Mesendoderm (in vitro differentiated cells): ENCODE measurements around the gene ASS1.

Experiments
- DNase-seq: peaks from one replicate; pipeline ENCODE4 v3.0.0; 2013
- H2AK5ac ChIP-seq: 2 replicates; pipeline ENCODE4 v1.6.1; 2013; ENCODE audit warnings: low read length, inconsistent platforms
- H2BK120ac ChIP-seq: 2 replicates; pipeline ENCODE4 v1.6.1; 2013; ENCODE audit warnings: low read depth, mild to moderate bottlenecking, low read length, moderate library complexity, mixed read lengths
- H2BK15ac ChIP-seq: replicated peaks from 2 replicates; pipeline ENCODE4 v1.6.1; 2013; ENCODE audit warnings: low read depth, mild to moderate bottlenecking, moderate library complexity
- H2BK5ac ChIP-seq: 2 replicates; pipeline ENCODE4 v1.6.1; 2013; ENCODE audit warnings: low read length, inconsistent platforms
- H3K18ac ChIP-seq: 2 replicates; pipeline ENCODE4 v1.6.1; 2013; ENCODE audit warnings: mild to moderate bottlenecking, low read length, mixed read lengths
- H3K23ac ChIP-seq: one replicate; pipeline ENCODE4 v1.6.1; 2013; ENCODE audit warnings: low read length
- H3K27ac ChIP-seq: 2 replicates; pipeline ENCODE4 v1.5.1; 2013; ENCODE audit warnings: low read depth, mild to moderate bottlenecking, inconsistent platforms, low read length, moderate library complexity
- H3K27me3 ChIP-seq: 2 replicates; pipeline ENCODE4 v1.6.1; 2013; ENCODE audit warnings: low read length, control low read depth, mild to moderate bottlenecking, inconsistent platforms; ENCODE audit not compliant: insufficient read depth, poor library complexity
- H3K36me3 ChIP-seq: 2 replicates; pipeline ENCODE4 v1.6.1; 2013; ENCODE audit warnings: low read length, inconsistent platforms; ENCODE audit not compliant: control insufficient read depth, insufficient read depth
- H3K4ac ChIP-seq: one replicate; pipeline ENCODE4 v1.6.1; 2013; ENCODE audit warnings: low read depth, mild to moderate bottlenecking, low read length, moderate library complexity
- H3K4me1 ChIP-seq: 2 replicates; pipeline ENCODE4 v1.6.1; 2013; ENCODE audit warnings: low read depth, low read length, inconsistent platforms; ENCODE audit not compliant: control insufficient read depth
- H3K4me2 ChIP-seq: 2 replicates; pipeline ENCODE4 v1.6.1; 2013; ENCODE audit warnings: low read length
- H3K4me3 ChIP-seq: 2 replicates; pipeline ENCODE4 v1.5.1; 2013; ENCODE audit warnings: mild to moderate bottlenecking, low read length
- H3K56ac ChIP-seq: one replicate; pipeline ENCODE4 v1.6.1; 2013; ENCODE audit warnings: low read length
- H3K79me1 ChIP-seq: 2 replicates; pipeline ENCODE4 v1.6.1; 2013; ENCODE audit warnings: low read length, inconsistent platforms
- H3K79me2 ChIP-seq: 2 replicates; pipeline ENCODE4 v1.6.1; 2013; ENCODE audit warnings: mild to moderate bottlenecking, low read length; ENCODE audit not compliant: control insufficient read depth, insufficient read depth
- H3K9ac ChIP-seq: 2 replicates; pipeline ENCODE4 v1.6.1; 2013; ENCODE audit warnings: low read length, inconsistent platforms
- H4K5ac ChIP-seq: one replicate; pipeline ENCODE4 v1.6.1; 2013; ENCODE audit warnings: low read length
- H4K8ac ChIP-seq: one replicate; pipeline ENCODE4 v1.6.1; 2013; ENCODE audit warnings: low read depth, mild to moderate bottlenecking, control low read depth, low read length, moderate library complexity
- WGBS: extraction: QIAGEN DNeasy Blood & Tissue Kit; methylation state at CpG from one replicate; pipeline ENCODE4 v1.1.7; 2013; ENCODE audit warnings: low lambda C conversion rate, missing lambda C conversion rate; ENCODE audit not compliant: insufficient coverage; ENCODE audit errors: extremely low coverage; 5-methylcytosine and 5-hydroxymethylcytosine counted together

Gene ASS1

GRCh38 chr9:130465383-130466096, 20.8 kb downstream of the ASS1 start:
- no peaks in the 10 kb centered on the region for H3K27me3 ChIP-seq
- H3K36me3 ChIP-seq: no peaks in the 10 kb centered on the region

DNA sequence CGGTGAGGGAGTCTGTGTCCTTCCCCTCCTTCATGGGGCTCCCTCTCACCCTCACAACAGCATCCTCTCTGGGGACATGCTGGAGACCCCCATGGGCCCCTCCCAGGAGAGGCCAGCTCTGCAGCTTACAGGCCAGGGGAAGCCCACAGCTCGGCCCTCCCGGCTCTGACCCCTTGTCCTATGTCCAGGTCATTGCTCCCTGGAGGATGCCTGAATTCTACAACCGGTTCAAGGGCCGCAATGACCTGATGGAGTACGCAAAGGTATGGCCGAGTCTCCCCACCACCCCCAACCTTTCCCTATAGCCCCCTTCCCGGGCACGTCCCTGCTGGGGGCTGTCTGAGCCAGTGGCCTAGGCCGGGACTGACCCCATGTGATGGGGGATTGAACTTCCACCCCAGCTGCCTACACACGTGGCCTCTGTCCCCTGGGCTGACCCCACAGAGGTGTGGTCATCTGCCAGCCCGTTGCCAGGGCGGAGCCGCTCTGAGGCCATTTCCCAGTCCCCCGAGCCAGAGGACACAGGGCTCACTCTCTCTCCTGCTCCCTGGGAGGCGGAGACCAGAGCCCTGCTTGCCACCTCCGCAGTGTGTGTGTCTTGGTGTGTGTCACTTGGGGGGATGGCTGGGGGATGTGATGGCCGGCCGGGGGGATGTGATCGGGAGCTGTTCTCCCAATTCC, 21.9 kb downstream of the ASS1 start:
- Histone ChIP-seq H3K27ac (no peak overlapping the region), H3K56ac (no peak overlapping the region), H2AK5ac (no peak overlapping the region), H3K4me2 (no peak overlapping the region), H3K4ac (no peak overlapping the region), H3K79me2 (no peaks in the 10 kb centered on the region), H3K27me3 (no peaks in the 10 kb centered on the region), H4K8ac (no peak overlapping the region), H4K5ac (no peak overlapping the region), H3K4me1 (no peaks in the 10 kb centered on the region), H3K79me1 (no peaks in the 10 kb centered on the region), H3K23ac (no peak overlapping the region), H3K9ac (no peak overlapping the region), H2BK5ac (no peak overlapping the region), H3K18ac (no peak overlapping the region), H3K4me3 (no peak overlapping the region), H2BK120ac (no peak overlapping the region), H2BK15ac (no peak overlapping the region), H3K36me3 (no peaks in the 10 kb centered on the region)
- no CpG with 5 or more reads among the region's 20 CpGs for WGBS
- DNase-seq: no peak

More at GRCh38 chr9:130465383-130466096, 20.8 kb downstream of the ASS1 start:
- Histone ChIP-seq H4K8ac (no peak overlapping the region), H3K4me2 (no peak overlapping the region), H3K56ac (no peak overlapping the region), H4K5ac (no peak overlapping the region), H3K79me2 (no peaks in the 10 kb centered on the region), H2AK5ac (no peak overlapping the region), H3K4me1 (no peaks in the 10 kb centered on the region), H3K4me3 (no peak overlapping the region), H3K9ac (no peak overlapping the region), H2BK120ac (no peak overlapping the region), H3K23ac (no peak overlapping the region), H3K27ac (no peak overlapping the region), H2BK5ac (no peak overlapping the region), H2BK15ac (no peak overlapping the region), H3K4ac (no peak overlapping the region), H3K79me1 (no peaks in the 10 kb centered on the region), H3K18ac (no peak overlapping the region)
- no peak for DNase-seq
- 97% methylated on average over 2 of the region's 16 CpGs for WGBS

- no CpG with 5 or more reads among the region's 13 CpGs for WGBS
- Histone ChIP-seq H3K4ac (no peak overlapping the region), H2AK5ac (no peak overlapping the region), H3K56ac (no peak overlapping the region), H4K8ac (no peak overlapping the region), H3K23ac (no peak overlapping the region), H3K79me2 (no peaks in the 10 kb centered on the region), H3K18ac (no peak overlapping the region), H4K5ac (no peak overlapping the region), H3K27me3 (no peaks in the 10 kb centered on the region), H3K27ac (no peak overlapping the region), H2BK5ac (no peak overlapping the region), H3K4me3 (no peak overlapping the region), H3K4me1 (no peaks in the 10 kb centered on the region), H2BK15ac (no peak overlapping the region), H3K36me3 (no peaks in the 10 kb centered on the region), H3K79me1 (no peaks in the 10 kb centered on the region), H3K4me2 (no peak overlapping the region), H3K9ac (no peak overlapping the region), H2BK120ac (no peak overlapping the region)
- no peak for DNase-seq
Measured at GRCh38 chr9:130467316-130467715, 22.6 kb downstream of the ASS1 start.

DNA sequence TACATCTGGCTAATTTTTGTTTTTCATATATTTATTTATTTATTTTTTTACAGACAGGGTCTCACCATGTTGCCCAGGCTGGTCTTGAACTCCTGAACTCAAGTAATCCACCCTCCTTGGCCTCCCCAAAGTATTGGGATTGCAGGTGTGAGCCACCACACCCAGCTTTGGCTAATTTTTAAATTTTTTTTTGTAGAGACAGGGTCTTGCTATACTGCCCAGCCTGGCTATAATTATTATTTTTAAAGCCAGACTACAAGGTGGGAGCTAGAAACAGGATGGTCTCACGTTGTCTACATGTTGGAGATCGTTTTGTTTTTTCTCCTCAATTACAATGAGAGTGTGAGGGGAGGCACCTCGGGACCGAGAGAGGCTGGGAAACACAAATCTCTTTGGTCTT, 23.8 kb downstream of the ASS1 start:
- peaks cover 2% of the 10 kb centered on the region for H3K4me1 ChIP-seq
- H3K56ac ChIP-seq: no peak overlapping the region
- H2BK15ac ChIP-seq: no peak overlapping the region
- H4K5ac ChIP-seq: no peak overlapping the region
- H3K27ac ChIP-seq: no peak overlapping the region
- H3K79me2 ChIP-seq: no peaks in the 10 kb centered on the region
- DNase-seq: no peak
- H3K18ac ChIP-seq: no peak overlapping the region
- no peak overlapping the region for H2BK5ac ChIP-seq
- no peak overlapping the region for H3K4ac ChIP-seq
- WGBS: no CpG with 5 or more reads among the region's 4 CpGs
- no peaks in the 10 kb centered on the region for H3K27me3 ChIP-seq
- no peak overlapping the region for H2BK120ac ChIP-seq
- H2AK5ac ChIP-seq: no peak overlapping the region
- no peak overlapping the region for H3K4me2 ChIP-seq
- no peaks in the 10 kb centered on the region for H3K79me1 ChIP-seq
- H3K36me3 ChIP-seq: no peaks in the 10 kb centered on the region
- no peak overlapping the region for H3K23ac ChIP-seq
- no peak overlapping the region for H3K4me3 ChIP-seq
- no peak overlapping the region for H4K8ac ChIP-seq
- no peak overlapping the region for H3K9ac ChIP-seq

DNA sequence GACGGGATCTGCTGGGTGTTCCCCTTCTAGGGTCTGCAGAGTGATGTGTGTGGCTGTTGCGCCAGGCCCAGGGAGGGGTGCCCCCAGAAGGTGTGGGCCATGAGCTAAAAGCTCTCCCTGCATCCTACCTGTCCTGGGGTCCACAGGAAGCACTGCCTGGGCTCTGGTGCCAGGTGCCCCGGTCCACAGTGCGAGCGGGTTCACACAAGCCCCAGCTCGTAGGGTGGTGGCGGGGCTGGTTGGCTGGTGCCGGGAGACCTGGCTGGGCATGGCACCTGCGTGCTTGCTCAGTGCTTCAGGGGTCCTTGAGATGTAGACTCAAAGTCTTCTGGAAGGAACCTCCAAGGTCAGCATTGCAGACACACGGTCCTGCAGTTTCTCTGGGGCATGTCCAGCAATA, 25.5 kb downstream of the ASS1 start:
- no peak overlapping the region for H2BK5ac ChIP-seq
- no peaks in the 10 kb centered on the region for H3K36me3 ChIP-seq
- H3K79me2 ChIP-seq: no peaks in the 10 kb centered on the region
- H3K9ac ChIP-seq: no peak overlapping the region
- no peak overlapping the region for H3K4me3 ChIP-seq
- no peak overlapping the region for H4K8ac ChIP-seq
- no peak overlapping the region for H2BK15ac ChIP-seq
- H3K4ac ChIP-seq: no peak overlapping the region
- no peak overlapping the region for H3K18ac ChIP-seq
- H3K27me3 ChIP-seq: no peaks in the 10 kb centered on the region
- no peak overlapping the region for H3K4me2 ChIP-seq
- no peak overlapping the region for H4K5ac ChIP-seq
- no peak for DNase-seq
- no peaks in the 10 kb centered on the region for H3K79me1 ChIP-seq
- peaks cover 2% of the 10 kb centered on the region for H3K4me1 ChIP-seq
- no peak overlapping the region for H3K23ac ChIP-seq
- no peak overlapping the region for H3K56ac ChIP-seq
- no peak overlapping the region for H3K27ac ChIP-seq
- H2BK120ac ChIP-seq: no peak overlapping the region
- no CpG with 5 or more reads among the region's 10 CpGs for WGBS
- no peak overlapping the region for H2AK5ac ChIP-seq
